HG03064 (cell line): Measurements from ENCODE around the gene SAMD11.
"Not testable (repeated sequence)": the region's sequence is repeated elsewhere in the genome, so short reads cannot be mapped to it uniquely, and the experiment has no call there.

Experiments
- ATAC-seq: cut with Tn5 transposase; IDR thresholded peaks from one replicate; pipeline ENCODE4 v1.9.1; 2021; ENCODE audit warnings: low read depth; ENCODE audit not compliant: unreplicated experiment

The SAMD11 gene, protein sequence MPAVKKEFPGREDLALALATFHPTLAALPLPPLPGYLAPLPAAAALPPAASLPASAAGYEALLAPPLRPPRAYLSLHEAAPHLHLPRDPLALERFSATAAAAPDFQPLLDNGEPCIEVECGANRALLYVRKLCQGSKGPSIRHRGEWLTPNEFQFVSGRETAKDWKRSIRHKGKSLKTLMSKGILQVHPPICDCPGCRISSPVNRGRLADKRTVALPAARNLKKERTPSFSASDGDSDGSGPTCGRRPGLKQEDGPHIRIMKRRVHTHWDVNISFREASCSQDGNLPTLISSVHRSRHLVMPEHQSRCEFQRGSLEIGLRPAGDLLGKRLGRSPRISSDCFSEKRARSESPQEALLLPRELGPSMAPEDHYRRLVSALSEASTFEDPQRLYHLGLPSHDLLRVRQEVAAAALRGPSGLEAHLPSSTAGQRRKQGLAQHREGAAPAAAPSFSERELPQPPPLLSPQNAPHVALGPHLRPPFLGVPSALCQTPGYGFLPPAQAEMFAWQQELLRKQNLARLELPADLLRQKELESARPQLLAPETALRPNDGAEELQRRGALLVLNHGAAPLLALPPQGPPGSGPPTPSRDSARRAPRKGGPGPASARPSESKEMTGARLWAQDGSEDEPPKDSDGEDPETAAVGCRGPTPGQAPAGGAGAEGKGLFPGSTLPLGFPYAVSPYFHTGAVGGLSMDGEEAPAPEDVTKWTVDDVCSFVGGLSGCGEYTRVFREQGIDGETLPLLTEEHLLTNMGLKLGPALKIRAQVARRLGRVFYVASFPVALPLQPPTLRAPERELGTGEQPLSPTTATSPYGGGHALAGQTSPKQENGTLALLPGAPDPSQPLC

DNA sequence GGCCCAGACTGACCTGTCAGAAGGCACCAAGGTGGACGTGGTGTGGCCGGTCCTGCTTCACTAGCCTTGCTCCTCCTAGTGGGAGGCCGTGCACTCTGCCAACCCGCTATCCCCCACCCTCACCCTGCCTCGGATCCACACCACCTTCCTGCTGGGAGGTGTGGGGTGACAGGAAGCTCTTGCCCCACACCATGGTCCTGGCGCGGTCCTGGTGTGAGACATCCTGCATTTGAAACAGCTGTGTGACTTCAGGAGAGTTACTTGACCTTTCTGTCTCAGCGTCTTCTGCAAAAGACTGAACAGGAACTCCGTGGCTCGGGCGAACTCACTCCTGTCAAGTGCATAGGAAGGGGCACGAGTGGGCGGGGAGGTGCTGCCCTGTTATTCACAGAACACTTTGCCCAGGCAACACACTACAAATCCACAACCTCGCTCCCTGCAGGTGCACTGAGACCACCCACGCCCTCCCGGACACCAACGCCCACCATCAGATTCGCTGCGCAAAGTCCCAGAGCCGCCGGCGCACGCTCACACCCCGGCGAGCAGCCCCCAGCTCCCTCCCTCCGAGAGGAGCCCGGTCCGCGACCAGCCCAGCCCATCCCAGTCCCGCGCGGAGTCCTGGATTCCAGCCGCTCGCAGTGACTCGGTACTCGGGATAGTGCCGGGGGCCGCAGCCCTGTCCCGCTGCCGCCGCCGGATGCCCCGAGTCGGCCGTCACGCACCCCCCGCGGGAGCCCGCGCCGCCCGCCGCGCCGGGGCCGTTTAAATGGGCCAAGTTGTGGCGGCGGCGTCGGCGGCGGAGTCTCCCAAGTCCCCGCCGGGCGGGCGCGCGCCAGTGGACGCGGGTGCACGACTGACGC lies at the start of gene SAMD11:
SAMD11 (plus strand) TSS at position 793 of the 860 bp plus-strand sequence. CDS start 509 bp downstream, outside the sequence.
- ATAC-seq = no peak

DNA sequence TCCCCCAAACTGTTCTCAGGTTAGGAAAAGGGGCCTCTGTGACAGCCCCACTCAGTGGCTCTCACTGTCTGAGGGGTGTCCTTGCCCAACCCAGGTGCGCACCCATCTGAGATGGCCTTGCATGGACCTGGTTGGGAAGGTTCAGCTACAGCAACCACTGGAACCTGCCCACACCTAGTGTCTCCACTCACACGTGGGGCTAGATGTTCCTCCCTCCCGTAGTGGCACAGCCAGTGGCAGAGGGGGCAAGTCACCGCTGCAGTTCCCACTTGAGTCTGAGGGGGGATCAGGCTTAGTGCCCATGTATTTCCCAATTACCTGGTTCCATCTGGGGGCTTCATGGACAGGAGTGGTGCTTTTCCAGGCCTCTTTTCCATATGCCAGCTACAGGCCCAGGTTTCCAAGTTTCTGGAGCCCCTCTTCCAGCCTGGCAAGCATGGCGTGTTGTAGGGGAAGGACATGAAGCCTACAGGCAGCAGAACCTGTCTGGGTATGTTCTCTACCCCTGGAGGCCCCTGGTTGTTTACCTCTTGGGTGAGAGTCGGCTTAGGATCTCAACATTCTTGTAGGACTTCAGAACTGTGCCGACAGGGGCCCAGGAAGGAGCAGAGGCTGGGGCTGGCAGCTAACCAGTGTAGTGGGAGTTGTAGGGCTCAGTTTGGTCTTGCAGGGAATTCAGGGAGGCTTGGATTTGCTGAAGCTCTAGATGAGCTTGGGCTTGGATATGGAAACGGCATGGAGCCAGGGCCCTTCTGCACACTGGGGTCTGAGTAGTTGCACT lies 47.1 kb upstream of the SAMD11 start:
- ATAC-seq = not testable (repeated sequence)

DNA sequence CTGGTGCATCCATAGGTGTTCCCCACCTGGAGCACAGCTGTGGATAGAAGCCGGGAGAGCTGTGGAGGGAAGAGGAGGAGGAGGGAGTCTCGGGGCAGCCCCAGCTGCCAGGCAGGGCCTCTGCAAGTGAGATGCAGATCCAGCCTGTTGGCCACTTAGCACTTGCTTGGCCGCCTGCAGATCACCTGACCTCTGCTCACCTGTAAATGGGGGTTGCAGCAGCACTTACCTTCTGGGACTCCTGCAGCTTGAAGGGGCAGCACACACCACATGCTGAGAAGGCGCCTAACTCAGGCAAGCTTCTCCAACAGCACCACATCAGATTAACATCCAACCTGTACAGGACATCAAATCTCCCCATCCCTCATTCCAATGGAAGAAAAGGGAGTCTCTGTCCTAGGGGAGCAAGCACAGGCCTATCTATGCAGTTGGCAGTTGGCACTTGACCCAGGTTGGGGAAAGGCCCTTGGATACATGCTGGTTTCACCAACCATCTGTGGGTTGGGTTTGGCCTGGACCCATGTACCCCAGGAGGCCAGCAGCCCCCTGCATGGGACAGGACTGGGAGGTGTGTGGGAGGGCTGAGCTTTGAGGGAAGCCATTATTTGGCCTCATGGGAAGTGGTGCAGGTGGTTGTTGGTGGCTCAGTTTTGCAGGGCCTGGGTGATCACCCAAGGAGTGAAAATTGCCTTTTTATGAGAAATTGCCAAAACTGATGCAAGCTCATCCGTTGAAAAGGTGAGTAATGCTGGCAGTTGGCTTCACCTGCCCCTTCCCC lies 46.3 kb upstream of the SAMD11 start:
- not testable (repeated sequence) for ATAC-seq

DNA sequence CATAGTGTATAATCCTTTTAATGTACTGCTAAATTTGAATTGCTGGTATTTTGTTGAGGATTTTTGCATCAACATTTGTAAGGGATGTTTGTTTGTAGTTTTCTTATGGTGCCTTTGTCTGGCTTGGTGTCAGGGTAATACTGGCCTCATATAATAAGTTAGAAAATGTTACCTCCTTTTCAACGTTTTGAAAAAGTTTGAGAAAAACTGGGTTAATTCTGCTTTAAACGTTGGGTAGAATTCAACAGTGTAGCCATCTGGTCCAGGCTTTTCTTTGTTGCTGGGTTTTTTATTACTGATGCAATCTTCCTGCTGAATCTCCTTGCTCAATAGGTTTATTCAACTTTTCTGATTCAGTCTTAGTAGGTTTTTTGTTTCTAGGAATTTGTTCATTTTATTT lies 43.2 kb upstream of the SAMD11 start:
- ATAC-seq = not testable (repeated sequence)

DNA sequence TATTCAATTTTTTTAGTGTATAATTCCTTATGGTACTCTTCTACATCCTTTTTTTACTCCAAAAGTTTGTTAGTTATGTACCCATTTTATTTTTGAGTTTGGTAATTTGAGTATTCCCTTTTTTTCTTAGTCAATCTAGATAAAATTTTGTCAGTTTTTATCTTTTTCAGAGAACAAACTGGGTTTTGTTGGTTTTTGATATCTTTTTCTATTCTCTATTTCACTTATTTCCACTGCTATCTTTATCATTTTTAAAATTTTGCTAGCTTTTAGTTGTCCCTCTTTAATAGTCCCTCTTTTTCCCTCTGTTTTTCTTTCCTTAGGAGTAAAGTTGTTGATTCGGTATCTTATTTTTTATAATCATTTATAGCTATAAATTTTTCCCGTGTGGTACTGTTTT lies 42.8 kb upstream of the SAMD11 start:
- ATAC-seq = not testable (repeated sequence)

DNA sequence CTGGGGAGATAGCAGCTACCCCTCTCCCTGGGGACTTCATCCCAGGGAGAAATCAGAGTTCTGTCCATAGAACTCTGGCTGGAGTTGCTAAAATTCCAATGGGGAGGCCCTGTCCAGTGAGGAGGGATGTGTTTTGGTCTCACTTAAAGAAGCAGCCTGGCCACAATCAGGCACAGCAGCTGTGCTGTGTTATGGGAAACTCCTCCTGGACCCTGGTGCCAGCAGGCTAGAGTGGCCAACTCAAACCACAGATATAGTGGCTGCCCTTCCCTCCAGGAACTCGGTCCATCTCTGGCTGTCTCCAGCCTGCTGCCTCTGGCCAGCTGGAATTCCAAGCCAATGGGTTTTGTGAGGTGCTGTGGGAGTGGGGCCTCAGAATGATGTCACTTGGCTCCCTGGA lies 37.4 kb upstream of the SAMD11 start:
- no peak for ATAC-seq

DNA sequence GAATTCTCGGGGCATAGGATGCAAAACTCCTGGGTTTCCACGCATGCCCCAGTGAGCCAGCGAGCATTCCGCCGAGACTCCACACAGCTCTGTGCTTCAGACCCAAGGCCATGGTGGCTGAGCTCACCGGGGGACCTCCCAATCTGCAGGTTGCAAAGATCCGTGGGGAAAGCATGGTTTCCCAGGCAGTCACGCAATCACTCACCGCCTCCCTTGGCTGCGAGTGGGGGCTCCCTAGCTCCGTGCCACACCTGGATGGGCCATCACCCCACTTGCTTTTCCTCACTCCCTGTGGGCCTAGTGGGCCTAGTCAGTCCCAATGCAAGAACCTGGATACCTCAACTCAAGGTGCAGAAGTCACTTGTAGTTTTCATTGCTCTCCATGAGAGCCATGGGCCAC lies 37.0 kb upstream of the SAMD11 start:
- no peak for ATAC-seq

DNA sequence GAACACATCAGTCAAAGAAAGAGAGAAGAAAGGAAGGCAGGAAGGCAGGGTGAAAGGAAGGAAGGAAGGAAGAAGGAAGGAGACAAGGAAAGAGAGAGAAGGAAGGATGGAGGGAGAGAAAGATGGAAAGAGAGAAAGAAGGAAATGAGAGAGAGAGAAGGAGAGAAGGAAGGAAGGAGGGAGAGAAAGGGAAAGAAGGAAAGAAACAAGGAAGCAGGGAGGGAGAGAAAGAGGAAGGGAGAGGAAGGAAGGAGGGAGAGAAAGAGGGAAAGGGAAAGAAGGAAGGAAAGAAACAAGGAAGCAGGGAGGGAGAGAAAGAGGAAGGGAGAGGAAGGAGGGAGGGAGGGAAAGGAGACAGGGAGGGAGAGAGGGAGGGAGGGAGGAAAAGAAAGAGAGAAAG lies 35.4 kb upstream of the SAMD11 start:
- no peak for ATAC-seq

DNA sequence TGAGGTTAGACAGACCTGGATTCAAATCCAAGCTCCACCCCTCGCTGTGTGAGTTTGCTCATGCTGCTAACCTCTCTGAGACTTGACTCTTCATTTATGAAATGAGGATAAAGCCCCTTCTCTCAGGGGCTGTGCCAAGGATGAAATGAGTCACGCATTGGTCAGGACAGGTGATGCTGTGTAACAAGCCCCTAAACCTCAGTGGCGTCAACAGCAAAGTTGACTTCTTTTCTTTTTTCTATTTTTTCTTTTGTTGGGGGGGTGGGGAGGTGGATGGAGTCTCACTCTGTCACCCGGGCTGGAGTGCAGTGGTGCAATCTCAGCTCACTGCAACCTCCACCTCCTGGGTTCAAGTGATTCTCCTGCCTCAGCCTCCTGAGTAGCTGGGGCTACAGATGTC lies 33.9 kb upstream of the SAMD11 start:
- not testable (repeated sequence) for ATAC-seq

DNA sequence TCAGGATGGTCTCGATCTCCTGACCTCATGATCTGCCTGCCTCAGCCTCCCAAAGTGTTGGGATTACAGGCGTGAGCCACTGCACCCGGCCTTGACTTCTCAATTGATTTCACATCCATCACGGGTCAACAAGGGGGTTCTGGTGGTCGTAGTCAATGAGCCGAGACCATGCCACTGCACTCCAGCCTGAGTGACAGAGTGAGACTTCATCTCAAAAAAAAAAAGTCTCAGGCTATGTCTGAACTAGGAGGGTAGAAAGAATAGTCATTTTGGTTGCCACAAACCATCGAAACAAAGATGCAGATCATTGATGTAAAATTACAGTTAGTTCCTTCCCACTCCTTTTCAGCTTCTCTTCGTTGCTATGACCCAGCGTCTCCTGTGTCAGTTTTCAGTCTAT lies 33.5 kb upstream of the SAMD11 start:
- not testable (repeated sequence) for ATAC-seq

DNA sequence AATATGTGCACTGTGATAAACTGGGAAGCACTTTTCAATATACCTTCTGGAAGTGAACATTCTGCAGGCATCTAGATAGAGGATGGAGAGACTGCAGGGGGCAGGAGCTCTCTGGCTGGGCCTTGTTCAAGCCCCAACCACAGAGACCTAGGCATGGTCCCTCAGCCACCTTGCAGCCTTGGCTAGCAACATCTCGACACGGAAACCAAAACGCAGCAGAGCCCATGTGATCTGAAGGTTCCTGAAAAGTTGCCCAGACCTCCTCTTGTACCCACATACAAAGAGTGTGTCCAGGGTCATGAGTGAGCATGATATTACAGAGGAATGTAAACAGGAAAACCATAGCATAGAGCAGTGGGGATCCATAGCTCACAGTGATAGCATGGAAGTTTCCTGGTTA lies 33.1 kb upstream of the SAMD11 start:
- no peak for ATAC-seq

DNA sequence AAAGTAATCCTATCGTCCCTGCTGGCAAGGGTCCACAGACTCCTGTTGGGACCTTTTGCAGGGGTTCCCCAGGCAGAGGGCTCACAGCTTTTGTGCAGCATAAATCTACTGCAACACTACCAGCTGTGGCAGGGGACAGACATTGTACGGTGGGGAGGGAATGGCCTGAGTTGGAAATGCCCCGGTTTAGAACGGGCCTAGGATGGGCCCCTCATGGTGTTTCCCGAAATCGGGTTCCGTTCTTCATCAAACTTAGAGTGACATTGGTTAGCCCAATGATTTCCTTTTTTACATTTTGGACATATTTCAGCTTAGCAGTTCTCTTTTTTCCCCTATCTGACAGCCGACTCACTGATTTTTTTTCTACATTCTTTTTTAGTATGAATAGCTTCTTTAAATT lies 26.5 kb upstream of the SAMD11 start:
- no peak for ATAC-seq

DNA sequence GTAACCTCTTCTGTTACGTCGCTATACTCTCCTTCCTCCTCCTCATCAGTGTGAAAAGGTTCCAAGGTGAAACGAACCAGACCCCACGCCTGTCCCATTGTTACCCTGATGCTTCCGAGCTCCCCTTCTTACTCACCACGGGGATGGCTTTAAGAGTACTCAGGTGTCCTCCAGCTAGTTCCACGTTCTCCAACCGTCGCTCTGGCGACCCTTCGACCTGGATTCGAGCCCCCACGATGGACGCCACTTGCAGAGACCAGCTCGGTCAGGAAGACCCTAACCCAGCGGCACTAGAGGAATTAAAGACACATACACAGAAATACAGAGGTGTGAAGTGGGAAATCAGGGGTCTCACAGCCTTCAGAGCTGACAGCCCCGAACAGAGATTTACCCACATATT lies 25.8 kb upstream of the SAMD11 start:
- not testable (repeated sequence) for ATAC-seq

DNA sequence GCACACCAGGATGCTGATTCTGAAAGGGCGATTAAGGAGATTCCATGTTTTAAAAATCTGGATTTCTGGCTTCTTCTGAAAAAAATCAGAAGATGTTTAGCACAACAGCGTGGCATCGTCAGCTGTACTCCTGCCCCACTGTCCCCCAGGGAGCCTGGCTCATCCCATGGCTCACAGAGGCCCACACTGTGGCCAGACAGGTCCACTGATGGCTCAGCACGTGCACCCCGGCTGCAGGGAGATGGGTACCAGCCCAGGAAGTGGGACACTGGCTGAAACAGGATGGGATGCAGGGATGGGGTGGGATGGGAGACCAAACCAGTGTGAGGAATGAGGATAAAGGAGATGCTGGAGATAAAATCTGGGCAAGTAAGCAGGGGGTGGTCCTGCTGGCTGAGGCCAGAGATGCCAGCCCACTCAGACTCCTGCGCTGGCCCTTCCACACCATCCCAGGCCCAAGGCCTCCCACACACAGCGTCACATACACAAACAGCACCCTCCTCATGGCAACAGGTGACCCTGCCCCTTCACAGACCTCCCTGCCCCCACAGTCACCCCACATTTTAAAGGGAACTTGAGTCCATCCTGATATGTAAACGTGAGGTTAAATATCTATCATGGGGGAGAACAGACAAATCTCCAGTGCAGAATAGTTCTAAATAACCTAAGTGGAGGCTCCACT lies 23.9 kb upstream of the SAMD11 start:
- ATAC-seq = no peak

DNA sequence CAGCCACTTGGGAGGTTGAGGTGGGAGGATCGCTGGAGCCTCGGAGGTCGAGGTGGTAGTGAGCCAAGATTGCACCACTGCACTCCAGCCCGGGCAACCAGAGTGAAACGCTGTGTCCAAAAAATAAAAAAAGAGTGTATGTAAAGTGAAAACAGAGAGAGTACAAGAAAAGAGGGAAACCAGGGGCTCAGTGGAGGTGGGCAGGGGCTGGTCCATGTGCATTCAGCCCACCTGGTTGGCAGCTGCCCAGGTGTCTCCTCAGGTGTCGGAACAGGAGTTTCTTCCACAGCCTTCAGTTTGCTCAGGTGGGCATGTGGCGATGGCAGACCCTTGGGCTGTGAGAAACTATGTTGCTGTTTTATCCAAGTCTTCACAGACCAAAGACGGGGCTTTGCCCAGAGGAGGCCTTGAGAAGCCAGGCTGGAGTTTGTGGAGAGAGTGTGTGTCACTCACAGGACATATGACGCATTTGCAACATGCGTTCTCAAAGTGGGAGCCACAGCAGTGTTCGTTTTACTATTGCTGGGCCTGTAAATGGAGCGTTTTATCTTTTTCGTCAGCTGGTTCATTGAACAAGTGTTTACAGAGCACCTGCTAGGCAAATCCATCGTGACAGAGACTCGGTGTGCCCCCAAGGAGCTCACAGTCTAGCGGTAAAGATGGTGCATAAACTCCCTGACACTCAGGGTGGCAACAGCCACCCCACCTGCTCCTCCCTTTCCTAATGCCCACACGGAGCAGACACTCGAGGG lies 22.4 kb upstream of the SAMD11 start:
- ATAC-seq = no peak

DNA sequence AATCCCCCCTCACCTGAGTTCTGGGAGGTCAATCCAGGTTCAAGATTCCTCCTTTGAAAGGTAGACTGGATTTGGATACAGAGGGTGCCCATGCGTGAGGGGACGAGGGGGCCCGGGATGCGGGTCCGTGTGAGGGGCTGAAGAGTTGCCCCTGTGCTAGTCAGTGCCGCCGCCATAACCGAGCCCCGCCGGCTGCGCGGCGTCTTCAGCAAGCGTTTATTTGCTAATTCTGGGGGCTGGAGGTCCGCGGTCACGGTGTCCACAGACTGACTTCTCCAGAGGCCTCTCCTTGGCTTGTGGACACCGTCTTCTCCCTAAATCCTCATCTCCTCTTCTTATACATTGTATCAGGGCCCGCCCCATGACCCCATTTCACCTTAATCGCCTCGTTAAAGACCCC lies 20.9 kb upstream of the SAMD11 start:
- no peak for ATAC-seq

DNA sequence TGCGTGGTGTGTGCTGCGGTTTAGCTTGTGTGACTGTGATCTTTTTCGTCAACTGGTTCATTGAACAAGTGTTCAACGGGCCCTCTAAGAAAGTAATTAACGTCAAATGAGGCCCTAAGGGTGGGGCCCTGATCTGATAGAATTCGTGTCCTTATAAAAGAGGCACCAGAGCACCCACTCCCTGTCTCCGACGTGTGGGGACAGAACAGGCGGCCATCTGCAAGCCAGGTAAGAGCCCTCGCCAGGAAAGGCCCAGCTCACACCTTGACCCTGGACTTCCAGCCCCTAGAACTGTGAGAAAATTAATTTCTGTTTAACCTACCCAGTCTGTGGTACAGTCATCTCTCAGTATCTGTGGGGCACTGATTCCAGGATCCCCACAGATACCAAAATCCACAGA lies 20.4 kb upstream of the SAMD11 start:
- ATAC-seq = no peak

DNA sequence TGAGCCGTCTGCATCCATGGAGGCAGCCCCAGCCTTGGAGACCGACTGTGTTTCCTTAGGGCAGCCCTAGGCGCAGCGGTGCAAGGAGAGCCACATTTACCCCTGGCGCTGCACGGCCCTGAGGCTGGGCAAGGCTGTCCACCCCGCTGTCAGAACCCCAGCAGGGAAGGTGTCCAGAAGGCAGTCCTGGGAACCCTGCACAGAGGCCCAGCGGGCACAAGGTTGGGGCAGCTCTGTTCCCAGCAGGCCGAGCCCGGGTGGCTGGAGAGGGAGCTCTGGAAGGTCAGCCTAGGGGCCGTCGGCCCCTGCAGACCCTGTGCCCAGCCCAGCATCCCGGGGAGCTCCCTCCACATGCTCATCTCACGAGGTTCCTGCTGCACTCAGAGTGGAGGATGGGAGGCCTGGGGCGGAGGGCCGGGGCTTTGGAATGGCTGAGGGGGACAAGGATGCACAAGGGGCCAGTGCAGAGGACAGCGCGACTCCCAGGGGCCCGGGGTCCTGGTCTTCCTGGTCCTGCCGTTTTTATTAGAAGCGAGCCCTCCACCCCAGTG lies 19.9 kb upstream of the SAMD11 start:
- no peak for ATAC-seq
